ENCODE data around the gene ELAVL4.

The ELAVL4 gene

GRCh38 chr1:50108497-50109059 lies at the start of gene ELAVL4:
TSS of gene ELAVL4 (plus strand) at chr1:50108920. CDS start at chr1:50109190, 270 bp downstream.
- Histone ChIP-seq H3K4me1 (ENCODE audit: control insufficient read depth in 5 of 5, insufficient read depth in 5 of 5, low read length in 5 of 5) (peaks cover 0 to 12% (median 7%) of the 10 kb centered on the region in 5 donors), H3K36me3 (ENCODE audit: control insufficient read depth in 5 of 5, insufficient read depth in 5 of 5, low read length in 5 of 5) (no peaks in the 10 kb centered on the region), H3K9ac (ENCODE audit: low read length in 5 of 5) (no peak within 1 kb of the TSS), H3K27me3 (ENCODE audit: control insufficient read depth in 5 of 5, insufficient read depth in 4 of 5, low read length in 5 of 5) (peaks cover 5 to 23% (median 15%) of the 10 kb centered on the region in 5 donors), H3K9me3 (ENCODE audit: control insufficient read depth in 5 of 5, low read length in 5 of 5) (no peaks in the 10 kb centered on the region), H3K27ac (ENCODE audit: low read depth, low read length) (no peak within 1 kb of the TSS), H3K4me3 (ENCODE audit: low read depth in 1 of 5, low read length in 5 of 5) (peak within 1 kb of the TSS in 1 of 5 donors; percentile 2)

- Histone ChIP-seq H3K36me3 (ENCODE audit: control insufficient read depth in 5 of 5, insufficient read depth in 5 of 5, low read length in 5 of 5) (no peaks in the 10 kb centered on the region), H3K27ac (ENCODE audit: low read depth, low read length) (no peak overlapping the region), H3K9me3 (ENCODE audit: control insufficient read depth in 5 of 5, low read length in 5 of 5) (no peaks in the 10 kb centered on the region), H3K27me3 (ENCODE audit: control insufficient read depth in 5 of 5, insufficient read depth in 4 of 5, low read length in 5 of 5) (no peaks in the 10 kb centered on the region), H3K4me3 (ENCODE audit: low read depth in 1 of 5, low read length in 5 of 5) (no peak overlapping the region), H3K9ac (ENCODE audit: low read length in 5 of 5) (no peak overlapping the region), H3K4me1 (ENCODE audit: control insufficient read depth in 5 of 5, insufficient read depth in 5 of 5, low read length in 5 of 5) (no peaks in the 10 kb centered on the region)
These were observed 48.4 kb upstream of the ELAVL4 start for GRCh38 chr1:50060279-50060678.

- Histone ChIP-seq H3K9ac (ENCODE audit: low read length in 5 of 5) (no peak overlapping the region), H3K4me1 (ENCODE audit: control insufficient read depth in 5 of 5, insufficient read depth in 5 of 5, low read length in 5 of 5) (no peaks in the 10 kb centered on the region), H3K9me3 (ENCODE audit: control insufficient read depth in 5 of 5, low read length in 5 of 5) (no peaks in the 10 kb centered on the region), H3K27ac (ENCODE audit: low read depth, low read length) (no peak overlapping the region), H3K27me3 (ENCODE audit: control insufficient read depth in 5 of 5, insufficient read depth in 4 of 5, low read length in 5 of 5) (no peaks in the 10 kb centered on the region), H3K4me3 (ENCODE audit: low read depth in 1 of 5, low read length in 5 of 5) (no peak overlapping the region), H3K36me3 (ENCODE audit: control insufficient read depth in 5 of 5, insufficient read depth in 5 of 5, low read length in 5 of 5) (no peaks in the 10 kb centered on the region)
These were observed 41.9 kb upstream of the ELAVL4 start for GRCh38 chr1:50066806-50067205.

GRCh38 chr1:50074931-50075330 lies 33.8 kb upstream of the ELAVL4 start:
- no peak overlapping the region for H3K27ac ChIP-seq (ENCODE audit: low read depth, low read length)
- no peak overlapping the region for H3K9ac ChIP-seq (ENCODE audit: low read length in 5 of 5)
- H3K27me3 ChIP-seq (ENCODE audit: control insufficient read depth in 5 of 5, insufficient read depth in 4 of 5, low read length in 5 of 5): no peaks in the 10 kb centered on the region
- no peak overlapping the region for H3K4me3 ChIP-seq (ENCODE audit: low read depth in 1 of 5, low read length in 5 of 5)
- no peaks in the 10 kb centered on the region for H3K9me3 ChIP-seq (ENCODE audit: control insufficient read depth in 5 of 5, low read length in 5 of 5)
- H3K36me3 ChIP-seq (ENCODE audit: control insufficient read depth in 5 of 5, insufficient read depth in 5 of 5, low read length in 5 of 5): no peaks in the 10 kb centered on the region
- no peaks in the 10 kb centered on the region for H3K4me1 ChIP-seq (ENCODE audit: control insufficient read depth in 5 of 5, insufficient read depth in 5 of 5, low read length in 5 of 5)

GRCh38 chr1:50077273-50077672 lies 31.4 kb upstream of the ELAVL4 start:
- H3K9ac ChIP-seq (ENCODE audit: low read length in 5 of 5): no peak overlapping the region
- H3K27me3 ChIP-seq (ENCODE audit: control insufficient read depth in 5 of 5, insufficient read depth in 4 of 5, low read length in 5 of 5): no peaks in the 10 kb centered on the region
- H3K4me3 ChIP-seq (ENCODE audit: low read depth in 1 of 5, low read length in 5 of 5): no peak overlapping the region
- H3K36me3 ChIP-seq (ENCODE audit: control insufficient read depth in 5 of 5, insufficient read depth in 5 of 5, low read length in 5 of 5): no peaks in the 10 kb centered on the region
- no peaks in the 10 kb centered on the region for H3K9me3 ChIP-seq (ENCODE audit: control insufficient read depth in 5 of 5, low read length in 5 of 5)
- no peak overlapping the region for H3K27ac ChIP-seq (ENCODE audit: low read depth, low read length)
- H3K4me1 ChIP-seq (ENCODE audit: control insufficient read depth in 5 of 5, insufficient read depth in 5 of 5, low read length in 5 of 5): no peaks in the 10 kb centered on the region

GRCh38 chr1:50080904-50081586 lies 27.7 kb upstream of the ELAVL4 start:
- Histone ChIP-seq H3K4me1 (ENCODE audit: control insufficient read depth in 5 of 5, insufficient read depth in 5 of 5, low read length in 5 of 5) (no peaks in the 10 kb centered on the region), H3K4me3 (ENCODE audit: low read depth in 1 of 5, low read length in 5 of 5) (no peak overlapping the region), H3K9ac (ENCODE audit: low read length in 5 of 5) (no peak overlapping the region), H3K27ac (ENCODE audit: low read depth, low read length) (no peak overlapping the region), H3K36me3 (ENCODE audit: control insufficient read depth in 5 of 5, insufficient read depth in 5 of 5, low read length in 5 of 5) (no peaks in the 10 kb centered on the region), H3K27me3 (ENCODE audit: control insufficient read depth in 5 of 5, insufficient read depth in 4 of 5, low read length in 5 of 5) (no peaks in the 10 kb centered on the region), H3K9me3 (ENCODE audit: control insufficient read depth in 5 of 5, low read length in 5 of 5) (no peaks in the 10 kb centered on the region)

- Histone ChIP-seq H3K9me3 (ENCODE audit: control insufficient read depth in 5 of 5, low read length in 5 of 5) (no peaks in the 10 kb centered on the region), H3K27me3 (ENCODE audit: control insufficient read depth in 5 of 5, insufficient read depth in 4 of 5, low read length in 5 of 5) (no peaks in the 10 kb centered on the region), H3K27ac (ENCODE audit: low read depth, low read length) (no peak overlapping the region), H3K9ac (ENCODE audit: low read length in 5 of 5) (no peak overlapping the region), H3K4me3 (ENCODE audit: low read depth in 1 of 5, low read length in 5 of 5) (no peak overlapping the region), H3K4me1 (ENCODE audit: control insufficient read depth in 5 of 5, insufficient read depth in 5 of 5, low read length in 5 of 5) (no peaks in the 10 kb centered on the region), H3K36me3 (ENCODE audit: control insufficient read depth in 5 of 5, insufficient read depth in 5 of 5, low read length in 5 of 5) (no peaks in the 10 kb centered on the region)
These were observed 24.3 kb upstream of the ELAVL4 start for GRCh38 chr1:50084389-50084788.

- H3K27ac ChIP-seq (ENCODE audit: low read depth, low read length): no peak overlapping the region
- H3K4me1 ChIP-seq (ENCODE audit: control insufficient read depth in 5 of 5, insufficient read depth in 5 of 5, low read length in 5 of 5): no peaks in the 10 kb centered on the region
- H3K27me3 ChIP-seq (ENCODE audit: control insufficient read depth in 5 of 5, insufficient read depth in 4 of 5, low read length in 5 of 5): no peaks in the 10 kb centered on the region
- H3K9me3 ChIP-seq (ENCODE audit: control insufficient read depth in 5 of 5, low read length in 5 of 5): no peaks in the 10 kb centered on the region
- H3K9ac ChIP-seq (ENCODE audit: low read length in 5 of 5): no peak overlapping the region
- H3K36me3 ChIP-seq (ENCODE audit: control insufficient read depth in 5 of 5, insufficient read depth in 5 of 5, low read length in 5 of 5): no peaks in the 10 kb centered on the region
- no peak overlapping the region for H3K4me3 ChIP-seq (ENCODE audit: low read depth in 1 of 5, low read length in 5 of 5)
These were observed 17.7 kb upstream of the ELAVL4 start for GRCh38 chr1:50091068-50091467.

GRCh38 chr1:50095716-50096115 lies 13.0 kb upstream of the ELAVL4 start:
- no peaks in the 10 kb centered on the region for H3K9me3 ChIP-seq (ENCODE audit: control insufficient read depth in 5 of 5, low read length in 5 of 5)
- H3K27me3 ChIP-seq (ENCODE audit: control insufficient read depth in 5 of 5, insufficient read depth in 4 of 5, low read length in 5 of 5): no peaks in the 10 kb centered on the region
- no peak overlapping the region for H3K4me3 ChIP-seq (ENCODE audit: low read depth in 1 of 5, low read length in 5 of 5)
- H3K27ac ChIP-seq (ENCODE audit: low read depth, low read length): no peak overlapping the region
- H3K9ac ChIP-seq (ENCODE audit: low read length in 5 of 5): no peak overlapping the region
- H3K36me3 ChIP-seq (ENCODE audit: control insufficient read depth in 5 of 5, insufficient read depth in 5 of 5, low read length in 5 of 5): no peaks in the 10 kb centered on the region
- H3K4me1 ChIP-seq (ENCODE audit: control insufficient read depth in 5 of 5, insufficient read depth in 5 of 5, low read length in 5 of 5): no peaks in the 10 kb centered on the region

- Histone ChIP-seq H3K27ac (ENCODE audit: low read depth, low read length) (no peak overlapping the region), H3K27me3 (ENCODE audit: control insufficient read depth in 5 of 5, insufficient read depth in 4 of 5, low read length in 5 of 5) (no peaks in the 10 kb centered on the region), H3K9ac (ENCODE audit: low read length in 5 of 5) (no peak overlapping the region), H3K36me3 (ENCODE audit: control insufficient read depth in 5 of 5, insufficient read depth in 5 of 5, low read length in 5 of 5) (no peaks in the 10 kb centered on the region), H3K9me3 (ENCODE audit: control insufficient read depth in 5 of 5, low read length in 5 of 5) (no peaks in the 10 kb centered on the region), H3K4me3 (ENCODE audit: low read depth in 1 of 5, low read length in 5 of 5) (no peak overlapping the region), H3K4me1 (ENCODE audit: control insufficient read depth in 5 of 5, insufficient read depth in 5 of 5, low read length in 5 of 5) (no peaks in the 10 kb centered on the region)
These were observed 11.6 kb upstream of the ELAVL4 start for GRCh38 chr1:50097021-50097679.
